ENCODE data around the gene KRTDAP. TPM values are rescaled to one million over a fixed set of nuclear protein-coding genes. Genes with fewer than 3 reads are reported as not detected.
"Not testable (repeated sequence)": the region's sequence is repeated elsewhere in the genome, so short reads cannot be mapped to it uniquely, and the experiment has no call there.

Gene KRTDAP
- total RNA-seq, 1 experiment from 2014 or later, result not detected

- in situ Hi-C loops (cut with HindIII; ENCODE audit: low pct_unique_long_range_greater_than_20kb, low sequenced_read_pairs), result no loop called here
- no peak for DNase-seq (ENCODE audit: low read depth, low spot score)
These were observed 24.0 kb downstream of the KRTDAP start for GRCh38 chr19:35466259-35466658.

GRCh38 chr19:35462956-35463355, 27.3 kb downstream of the KRTDAP start:
- in situ Hi-C loops (cut with HindIII; ENCODE audit: low pct_unique_long_range_greater_than_20kb, low sequenced_read_pairs); DNase-seq (ENCODE audit: low read depth, low spot score): not testable (repeated sequence)

GRCh38 chr19:35462476-35462953, 27.7 kb downstream of the KRTDAP start:
- DNase-seq (ENCODE audit: low read depth, low spot score), result no peak
- in situ Hi-C loops (cut with HindIII; ENCODE audit: low pct_unique_long_range_greater_than_20kb, low sequenced_read_pairs), result no loop called here

GRCh38 chr19:35461788-35462187, 28.5 kb downstream of the KRTDAP start:
- DNase-seq (ENCODE audit: low read depth, low spot score); in situ Hi-C loops (cut with HindIII; ENCODE audit: low pct_unique_long_range_greater_than_20kb, low sequenced_read_pairs): not testable (repeated sequence)

GRCh38 chr19:35461060-35461459, 29.2 kb downstream of the KRTDAP start:
- no peak for DNase-seq (ENCODE audit: low read depth, low spot score)
- in situ Hi-C loops (cut with HindIII; ENCODE audit: low pct_unique_long_range_greater_than_20kb, low sequenced_read_pairs), result no loop called here

GRCh38 chr19:35460608-35461007, 29.7 kb downstream of the KRTDAP start:
- in situ Hi-C loops (cut with HindIII; ENCODE audit: low pct_unique_long_range_greater_than_20kb, low sequenced_read_pairs), result no loop called here
- DNase-seq (ENCODE audit: low read depth, low spot score), result no peak

GRCh38 chr19:35459414-35460082, 30.7 kb downstream of the KRTDAP start:
- no peak for DNase-seq (ENCODE audit: low read depth, low spot score)
- in situ Hi-C loops (cut with HindIII; ENCODE audit: low pct_unique_long_range_greater_than_20kb, low sequenced_read_pairs), result no loop called here

- in situ Hi-C loops (cut with HindIII; ENCODE audit: low pct_unique_long_range_greater_than_20kb, low sequenced_read_pairs), result no loop called here
- DNase-seq (ENCODE audit: low read depth, low spot score), result no peak
These were observed 31.4 kb downstream of the KRTDAP start for GRCh38 chr19:35458731-35459391.

- in situ Hi-C loops (cut with HindIII; ENCODE audit: low pct_unique_long_range_greater_than_20kb, low sequenced_read_pairs), result no loop called here
- no peak for DNase-seq (ENCODE audit: low read depth, low spot score)
These were observed 32.1 kb downstream of the KRTDAP start for GRCh38 chr19:35458192-35458591.

- no peak for DNase-seq (ENCODE audit: low read depth, low spot score)
- in situ Hi-C loops (cut with HindIII; ENCODE audit: low pct_unique_long_range_greater_than_20kb, low sequenced_read_pairs), result no loop called here
These were observed 33.1 kb downstream of the KRTDAP start for GRCh38 chr19:35457173-35457572.

GRCh38 chr19:35455616-35456201, 34.6 kb downstream of the KRTDAP start:
- in situ Hi-C loops (cut with HindIII; ENCODE audit: low pct_unique_long_range_greater_than_20kb, low sequenced_read_pairs), result no loop called here
- DNase-seq (ENCODE audit: low read depth, low spot score), result no peak

- in situ Hi-C loops (cut with HindIII; ENCODE audit: low pct_unique_long_range_greater_than_20kb, low sequenced_read_pairs), result no loop called here
- no peak for DNase-seq (ENCODE audit: low read depth, low spot score)
These were observed 35.6 kb downstream of the KRTDAP start for GRCh38 chr19:35454663-35455062.

- DNase-seq (ENCODE audit: low read depth, low spot score), result no peak
- in situ Hi-C loops (cut with HindIII; ENCODE audit: low pct_unique_long_range_greater_than_20kb, low sequenced_read_pairs), result no loop called here
These were observed 38.7 kb downstream of the KRTDAP start for GRCh38 chr19:35451338-35452096.

- in situ Hi-C loops (cut with HindIII; ENCODE audit: low pct_unique_long_range_greater_than_20kb, low sequenced_read_pairs), result no loop called here
- peak; percentile 15 for DNase-seq (ENCODE audit: low read depth, low spot score)
These were observed 40.8 kb downstream of the KRTDAP start for GRCh38 chr19:35449359-35450043.

- in situ Hi-C loops (cut with HindIII; ENCODE audit: low pct_unique_long_range_greater_than_20kb, low sequenced_read_pairs), result no loop called here
- no peak for DNase-seq (ENCODE audit: low read depth, low spot score)
These were observed 42.4 kb downstream of the KRTDAP start, which contains the start of gene FFAR2 for GRCh38 chr19:35447606-35448469. Gene FFAR2, plus strand, starts transcription at chr19:35448257. Its CDS starts 1,458 bp downstream, at chr19:35449715.

- in situ Hi-C loops (cut with HindIII; ENCODE audit: low pct_unique_long_range_greater_than_20kb, low sequenced_read_pairs), result no loop called here
- no peak for DNase-seq (ENCODE audit: low read depth, low spot score)
These were observed 44.3 kb downstream of the KRTDAP start for GRCh38 chr19:35445826-35446593.

Measured in SK-MEL-5 (cell line).